IMR-90 (cell line): ENCODE data around the gene MEGF8.

Source experiments
- BHLHE40 ChIP-seq: fragments of 150-350 bp; IDR thresholded peaks from 2 replicates; pipeline ENCODE4 v1.6.1; 2016; ENCODE audit warnings: mild to moderate bottlenecking, low read depth, low read length
- MAFK ChIP-seq: IDR thresholded peaks from 2 replicates; pipeline ENCODE4 v1.6.1; 2012; ENCODE audit warnings: low read depth, low read length, improper control_type of control experiment
- MAZ ChIP-seq: IDR thresholded peaks from 2 replicates; pipeline ENCODE4 v1.6.1; 2012; ENCODE audit warnings: low read depth, mild to moderate bottlenecking, low read length, improper control_type of control experiment, moderate library complexity, borderline replicate concordance
- POLR2A ChIP-seq: IDR thresholded peaks from 2 replicates; pipeline ENCODE4 v1.6.1; 2012; ENCODE audit warnings: mild to moderate bottlenecking, low read depth, low read length
- RAD21 ChIP-seq: IDR thresholded peaks from 2 replicates; pipeline ENCODE4 v1.6.1; 2012; ENCODE audit warnings: low read length, improper control_type of control experiment
- TF ChIP-seq, protein P1 (sequence below): conservative IDR thresholded peaks from 2 replicates; pipeline ENCODE4 v1.5.1; 2012; ENCODE audit warnings: mild to moderate bottlenecking, low read depth, low read length, improper control_type of control experiment
- TF ChIP-seq, protein P2 (sequence below): fragments of 150-350 bp; IDR thresholded peaks from 2 replicates; pipeline ENCODE4 v1.6.1; 2017; ENCODE audit warnings: mild to moderate bottlenecking, antibody characterized with exemption, low read length, low read depth

DNA sequence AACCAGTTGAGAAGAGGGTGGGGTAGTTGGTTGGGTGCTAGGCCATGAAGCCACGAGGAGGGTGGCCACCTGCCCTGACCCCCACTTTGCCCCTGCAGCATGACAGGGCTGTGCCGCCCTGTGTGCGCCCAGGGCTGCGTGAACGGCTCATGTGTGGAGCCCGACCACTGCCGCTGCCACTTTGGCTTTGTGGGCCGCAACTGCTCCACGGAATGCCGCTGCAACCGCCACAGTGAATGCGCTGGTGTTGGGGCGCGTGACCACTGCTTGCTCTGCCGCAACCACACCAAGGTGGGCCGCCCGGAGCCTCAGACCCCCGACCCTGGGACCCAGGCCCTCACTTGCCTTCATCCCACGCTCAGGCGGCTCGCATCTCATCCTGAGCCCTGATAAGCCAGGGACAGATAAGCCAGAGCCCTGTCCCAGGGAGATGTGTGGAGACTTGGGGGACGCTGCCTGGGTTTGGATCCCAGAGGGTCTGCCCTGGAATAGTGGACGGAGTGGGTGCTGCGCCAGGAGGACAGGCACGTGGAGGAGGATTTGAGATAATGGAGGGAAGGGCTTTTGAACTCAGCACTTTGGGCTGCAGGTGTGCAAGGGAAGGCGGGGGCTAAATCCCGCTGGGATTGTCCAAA lies 44.1 kb downstream of the MEGF8 start:
- TF ChIP-seq MAZ: no peak
- no peak for TF ChIP-seq POLR2A
- TF ChIP-seq, protein P1, sequence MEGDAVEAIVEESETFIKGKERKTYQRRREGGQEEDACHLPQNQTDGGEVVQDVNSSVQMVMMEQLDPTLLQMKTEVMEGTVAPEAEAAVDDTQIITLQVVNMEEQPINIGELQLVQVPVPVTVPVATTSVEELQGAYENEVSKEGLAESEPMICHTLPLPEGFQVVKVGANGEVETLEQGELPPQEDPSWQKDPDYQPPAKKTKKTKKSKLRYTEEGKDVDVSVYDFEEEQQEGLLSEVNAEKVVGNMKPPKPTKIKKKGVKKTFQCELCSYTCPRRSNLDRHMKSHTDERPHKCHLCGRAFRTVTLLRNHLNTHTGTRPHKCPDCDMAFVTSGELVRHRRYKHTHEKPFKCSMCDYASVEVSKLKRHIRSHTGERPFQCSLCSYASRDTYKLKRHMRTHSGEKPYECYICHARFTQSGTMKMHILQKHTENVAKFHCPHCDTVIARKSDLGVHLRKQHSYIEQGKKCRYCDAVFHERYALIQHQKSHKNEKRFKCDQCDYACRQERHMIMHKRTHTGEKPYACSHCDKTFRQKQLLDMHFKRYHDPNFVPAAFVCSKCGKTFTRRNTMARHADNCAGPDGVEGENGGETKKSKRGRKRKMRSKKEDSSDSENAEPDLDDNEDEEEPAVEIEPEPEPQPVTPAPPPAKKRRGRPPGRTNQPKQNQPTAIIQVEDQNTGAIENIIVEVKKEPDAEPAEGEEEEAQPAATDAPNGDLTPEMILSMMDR: no peak
- no peak for TF ChIP-seq RAD21
- no peak for TF ChIP-seq BHLHE40
- no peak for TF ChIP-seq MAFK
- TF ChIP-seq, protein P2, sequence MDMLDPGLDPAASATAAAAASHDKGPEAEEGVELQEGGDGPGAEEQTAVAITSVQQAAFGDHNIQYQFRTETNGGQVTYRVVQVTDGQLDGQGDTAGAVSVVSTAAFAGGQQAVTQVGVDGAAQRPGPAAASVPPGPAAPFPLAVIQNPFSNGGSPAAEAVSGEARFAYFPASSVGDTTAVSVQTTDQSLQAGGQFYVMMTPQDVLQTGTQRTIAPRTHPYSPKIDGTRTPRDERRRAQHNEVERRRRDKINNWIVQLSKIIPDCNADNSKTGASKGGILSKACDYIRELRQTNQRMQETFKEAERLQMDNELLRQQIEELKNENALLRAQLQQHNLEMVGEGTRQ: no peak
